GM19324 (cell line): ENCODE measurements around the gene STK39.

Experiments
- ATAC-seq: cut with Tn5 transposase; IDR thresholded peaks from one replicate; pipeline ENCODE4 v1.9.1; 2021; ENCODE audit warnings: mild to moderate bottlenecking, moderate library complexity; ENCODE audit not compliant: unreplicated experiment, low FRiP score

Gene STK39

GRCh38 chr2:168058675-168059074 is 188.7 kb downstream of the STK39 start:
- no peak for ATAC-seq

- no peak for ATAC-seq
Observed at GRCh38 chr2:168056242-168056787, 191.1 kb downstream of the STK39 start.

GRCh38 chr2:168054657-168055056 is 192.7 kb downstream of the STK39 start:
- ATAC-seq = no peak

GRCh38 chr2:168053676-168054075 is 193.7 kb downstream of the STK39 start:
- ATAC-seq = no peak

- ATAC-seq = no peak
Observed at GRCh38 chr2:168052773-168053172, 194.6 kb downstream of the STK39 start.

GRCh38 chr2:168050377-168050776 is 197.0 kb downstream of the STK39 start:
- no peak for ATAC-seq

GRCh38 chr2:168049609-168050008 is 197.8 kb downstream of the STK39 start:
- no peak for ATAC-seq

GRCh38 chr2:168047091-168047690 is 200.2 kb downstream of the STK39 start:
- ATAC-seq = no peak

GRCh38 chr2:168044579-168044978 is 202.8 kb downstream of the STK39 start:
- no peak for ATAC-seq

- no peak for ATAC-seq
Observed at GRCh38 chr2:168044176-168044575, 203.2 kb downstream of the STK39 start.

GRCh38 chr2:168042127-168042824 is 205.1 kb downstream of the STK39 start:
- ATAC-seq = peak; percentile 89

GRCh38 chr2:168039881-168040280 is 207.5 kb downstream of the STK39 start:
- no peak for ATAC-seq

- ATAC-seq = no peak
Observed at GRCh38 chr2:168037778-168038177, 209.6 kb downstream of the STK39 start.

- peak; percentile 73 for ATAC-seq
Observed at GRCh38 chr2:168035458-168035857, 211.9 kb downstream of the STK39 start.

GRCh38 chr2:168034616-168035015 is 212.8 kb downstream of the STK39 start:
- no peak for ATAC-seq

GRCh38 chr2:168033966-168034365 is 213.4 kb downstream of the STK39 start:
- ATAC-seq = no peak

- ATAC-seq = no peak
Observed at GRCh38 chr2:168032091-168032490, 215.3 kb downstream of the STK39 start.

GRCh38 chr2:168030862-168031624 is 216.4 kb downstream of the STK39 start:
- peak; percentile 71 for ATAC-seq

GRCh38 chr2:168029071-168029470 is 218.3 kb downstream of the STK39 start:
- ATAC-seq = no peak

- no peak for ATAC-seq
Observed at GRCh38 chr2:168028362-168028761, 219.0 kb downstream of the STK39 start.

- ATAC-seq = no peak
Observed at GRCh38 chr2:168025487-168026202, 221.8 kb downstream of the STK39 start.
